ENCODE results near the gene OSGIN1.

The OSGIN1 gene

GRCh38 chr16:84007965-84008364 lies 54.9 kb downstream of the OSGIN1 start:
- TF ChIP-seq CTCF (IDR thresholded peaks at IDR 0.05) = no peak
- Histone ChIP-seq H3K4me3 (no peak overlapping the region), H3K27ac (no peak overlapping the region)
- DNase-seq (ENCODE audit: low spot score) = no peak

- Histone ChIP-seq H3K4me3 (no peak overlapping the region), H3K27ac (no peak overlapping the region)
- TF ChIP-seq CTCF (IDR thresholded peaks at IDR 0.05) = no peak
- no peak for DNase-seq (ENCODE audit: low spot score)
Observed at GRCh38 chr16:84009282-84009681, 56.2 kb downstream of the OSGIN1 start.

- no peak overlapping the region for H3K27ac ChIP-seq
- no peak overlapping the region for H3K4me3 ChIP-seq
- DNase-seq (ENCODE audit: low spot score) = no peak
- no peak for TF ChIP-seq CTCF (IDR thresholded peaks at IDR 0.05)
Observed at GRCh38 chr16:84013787-84014569, 60.9 kb downstream of the OSGIN1 start.

- Histone ChIP-seq H3K4me3 (no peak overlapping the region), H3K27ac (no peak overlapping the region)
- no peak for TF ChIP-seq CTCF (IDR thresholded peaks at IDR 0.05)
- DNase-seq (ENCODE audit: low spot score) = no peak
Observed at GRCh38 chr16:84014570-84015327, 61.7 kb downstream of the OSGIN1 start.

- H3K27ac ChIP-seq = no peak overlapping the region
- no peak for TF ChIP-seq CTCF (IDR thresholded peaks at IDR 0.05)
- no peak for DNase-seq (ENCODE audit: low spot score)
- H3K4me3 ChIP-seq = no peak overlapping the region
Observed at GRCh38 chr16:84015399-84015798, 62.4 kb downstream of the OSGIN1 start.
